Natural killer cell (primary cell): ENCODE data around the gene RGS6. TPM values are rescaled to one million over a fixed set of nuclear protein-coding genes. Genes with fewer than 3 reads are reported as not detected.

Experiments used
- ATAC-seq, 3 donors: fragments of 150-1000 bp in 2 of 3; fragments of 200-7000 bp in 1 of 3; cut with Tn5 transposase; 1 replicate in 1 of 3; 2 replicates in 2 of 3; pipeline ENCODE4 v1.10.0; 2021; ENCODE audit warnings: mild to moderate bottlenecking in 2 of 3, moderate library complexity in 2 of 3
- DNase-seq, 2 donors: peaks; one replicate each; pipeline versions ENCODE4 v3.0.0 to v3.0.0-alpha.2; 2013 to 2021; ENCODE audit warnings: mixed read lengths in 1 of 2
- H3K27ac ChIP-seq: one replicate; pipeline ENCODE4 v1.5.1; 2013; ENCODE audit warnings: mild to moderate bottlenecking, low read length
- H3K27me3 ChIP-seq: one replicate; pipeline ENCODE4 v1.6.1; 2013; ENCODE audit warnings: low read length; ENCODE audit not compliant: control insufficient read depth, insufficient read depth
- H3K36me3 ChIP-seq: one replicate; pipeline ENCODE4 v1.6.1; 2013; ENCODE audit warnings: low read length; ENCODE audit not compliant: control insufficient read depth, insufficient read depth
- H3K4me1 ChIP-seq: one replicate; pipeline ENCODE4 v1.6.1; 2013; ENCODE audit warnings: low read length; ENCODE audit not compliant: control insufficient read depth, insufficient read depth
- H3K4me3 ChIP-seq: one replicate; pipeline ENCODE4 v1.5.1; 2013; ENCODE audit warnings: low read length
- H3K9me3 ChIP-seq: one replicate; pipeline ENCODE4 v1.6.1; 2013; ENCODE audit warnings: low read length; ENCODE audit not compliant: control insufficient read depth, insufficient read depth
- H3K27ac Mint-ChIP-seq, 2 donors: one replicate each; pipeline ENCODE4 v1.8.0; 2022; ENCODE audit warnings: mild to moderate bottlenecking in 2 of 2, mixed read lengths in 2 of 2, moderate library complexity in 1 of 2
- H3K27me3 Mint-ChIP-seq, 2 donors: one replicate each; pipeline ENCODE4 v1.8.0; 2022; ENCODE audit warnings: low read depth in 2 of 2, mixed read lengths in 2 of 2
- H3K36me3 Mint-ChIP-seq: one replicate; pipeline ENCODE4 v1.8.0; 2022; ENCODE audit warnings: mixed read lengths
- H3K4me1 Mint-ChIP-seq, 2 donors: one replicate each; pipeline ENCODE4 v1.8.0; 2022; ENCODE audit warnings: mixed read lengths in 2 of 2
- H3K4me3 Mint-ChIP-seq: one replicate; pipeline ENCODE4 v1.8.0; 2022; ENCODE audit warnings: mild to moderate bottlenecking, moderate library complexity, mixed read lengths
- H3K9me3 Mint-ChIP-seq, 2 donors: one replicate each; pipeline ENCODE4 v1.8.0; 2022; ENCODE audit warnings: mixed read lengths in 2 of 2
- CTCF ChIP-seq: fragments of 200-600 bp; IDR thresholded peaks from one replicate; pipeline ENCODE4 v1.8.0; 2022; ENCODE audit warnings: antibody characterized with exemption
- WGBS: methylation state at CpG from one replicate; pipeline ENCODE4 v1.1.7; 2013; ENCODE audit warnings: missing lambda C conversion rate; ENCODE audit not compliant: insufficient coverage; 5-methylcytosine and 5-hydroxymethylcytosine counted together
- intact Hi-C: fragments of 100-400 bp; cut with micrococcal nuclease; formaldehyde crosslinking; loops from one replicate; pipeline ENCODE4 v1.14.2; 2022
- total RNA-seq, 4 donors: library from RNA; stranded (reverse); fragments of 120-200 nt in 1 of 4; gene quantifications; one replicate each; pipeline versions ENCODE4 v1.2.3 to v1.2.4, GENCODE V29; 2013 to 2022

Gene RGS6
- total RNA-seq, 3 donors from 2014 or later (not counting 1 experiment from before 2014, with no cell fraction given), result 0.75 to 1.4 TPM; not detected in 1

GRCh38 chr14:72215080-72215479 is 282.9 kb downstream of the RGS6 start:
- Histone ChIP-seq H3K27me3 (no peaks in the 10 kb centered on the region), H3K4me3 (no peak overlapping the region), H3K4me1 (no peaks in the 10 kb centered on the region), H3K9me3 (no peaks in the 10 kb centered on the region), H3K36me3 (no peaks in the 10 kb centered on the region), H3K27ac (no peak overlapping the region)
- intact Hi-C loops, result no loop called here
- TF ChIP-seq CTCF, result no peak
- Mint-ChIP-seq H3K27me3 (peaks cover 2 to 28% of the 10 kb centered on the region in 2 donors), H3K4me3 (no peak overlapping the region), H3K9me3 (no peaks in the 10 kb centered on the region), H3K4me1 (no peaks in the 10 kb centered on the region), H3K36me3 (no peaks in the 10 kb centered on the region), H3K27ac (no peak overlapping the region)
- ATAC-seq (no peak), DNase-seq (no peak)
- 64% methylated on average over 2 of the region's 2 CpGs for WGBS

- Histone ChIP-seq H3K27ac (no peak overlapping the region), H3K4me3 (no peak overlapping the region), H3K36me3 (no peaks in the 10 kb centered on the region), H3K9me3 (no peaks in the 10 kb centered on the region), H3K27me3 (no peaks in the 10 kb centered on the region), H3K4me1 (no peaks in the 10 kb centered on the region)
- ATAC-seq, result no peak
- intact Hi-C loops, result no loop called here
- Mint-ChIP-seq H3K36me3 (peaks cover 5% of the 10 kb centered on the region), H3K27me3 (peaks cover 2 to 30% of the 10 kb centered on the region in 2 donors), H3K4me3 (no peak overlapping the region), H3K27ac (no peak overlapping the region), H3K4me1 (no peaks in the 10 kb centered on the region), H3K9me3 (peaks cover 2 to 3% of the 10 kb centered on the region in 2 donors)
- WGBS, result 78% methylated on average over 1 of the region's 1 CpG
- TF ChIP-seq CTCF, result no peak
- DNase-seq, result no peak
Observed at GRCh38 chr14:72217135-72217534, 284.9 kb downstream of the RGS6 start.

GRCh38 chr14:72222046-72222445 is 289.8 kb downstream of the RGS6 start:
- H3K9me3 Mint-ChIP-seq, result peaks cover 2 to 3% of the 10 kb centered on the region in 2 donors
- H3K27ac Mint-ChIP-seq, result no peak overlapping the region
- no peaks in the 10 kb centered on the region for H3K4me1 Mint-ChIP-seq
- H3K27me3 Mint-ChIP-seq, result peaks cover 2 to 18% of the 10 kb centered on the region in 2 donors
- no CpG with 5 or more reads among the region's 1 CpG for WGBS
- no peak for TF ChIP-seq CTCF
- H3K27ac ChIP-seq, result no peak overlapping the region
- DNase-seq, result no peak
- no peak overlapping the region for H3K4me3 ChIP-seq
- no peaks in the 10 kb centered on the region for H3K27me3 ChIP-seq
- no peaks in the 10 kb centered on the region for H3K9me3 ChIP-seq
- no peaks in the 10 kb centered on the region for H3K36me3 ChIP-seq
- intact Hi-C loops, result no loop called here
- no peak for ATAC-seq
- H3K36me3 Mint-ChIP-seq, result peaks cover 5% of the 10 kb centered on the region
- H3K4me3 Mint-ChIP-seq, result no peak overlapping the region
- no peaks in the 10 kb centered on the region for H3K4me1 ChIP-seq

- no peak overlapping the region for H3K4me3 Mint-ChIP-seq
Observed at GRCh38 chr14:72236629-72237028, 304.4 kb downstream of the RGS6 start.

More at GRCh38 chr14:72236629-72237028, 304.4 kb downstream of the RGS6 start:
- no peak overlapping the region for H3K27ac Mint-ChIP-seq
- Histone ChIP-seq H3K9me3 (no peaks in the 10 kb centered on the region), H3K27me3 (no peaks in the 10 kb centered on the region), H3K27ac (no peak overlapping the region), H3K36me3 (no peaks in the 10 kb centered on the region), H3K4me1 (peaks cover 29% of the 10 kb centered on the region), H3K4me3 (no peak overlapping the region)
- no peaks in the 10 kb centered on the region for H3K9me3 Mint-ChIP-seq
- DNase-seq (no peak), ATAC-seq (no peak)
- WGBS, result 87% methylated on average over 22 of the region's 22 CpGs
- intact Hi-C loops, result no loop called here
- H3K36me3 Mint-ChIP-seq, result no peaks in the 10 kb centered on the region
- peaks cover 20% of the 10 kb centered on the region in 2 donors for H3K4me1 Mint-ChIP-seq
- peaks cover 0 to 14% of the 10 kb centered on the region in 2 donors for H3K27me3 Mint-ChIP-seq
- no peak for TF ChIP-seq CTCF
